AG09319 (cell line): ENCODE results near the gene RHEX.
"Not testable (repeated sequence)": the region's sequence is repeated elsewhere in the genome, so short reads cannot be mapped to it uniquely, and the experiment has no call there.

Source experiments
- DNase-seq: peaks from one replicate; pipeline ENCODE4 v3.0.0-alpha.2; 2010; ENCODE audit warnings: low read depth; ENCODE audit errors: extremely low read depth
- CTCF ChIP-seq: IDR thresholded peaks from 2 replicates; pipeline ENCODE4 v1.5.1; 2011; ENCODE audit warnings: low read depth, mild to moderate bottlenecking, inconsistent platforms, low read length, moderate library complexity

The RHEX gene

GRCh38 chr1:206058927-206059292 is 5.9 kb downstream of the RHEX start:
- no peak for DNase-seq
- no peak for TF ChIP-seq CTCF

- TF ChIP-seq CTCF = no peak
- DNase-seq = no peak
These were observed 6.5 kb downstream of the RHEX start for GRCh38 chr1:206059355-206059915.

GRCh38 chr1:206060844-206061243 is 7.9 kb downstream of the RHEX start:
- no peak for DNase-seq
- TF ChIP-seq CTCF = no peak

GRCh38 chr1:206062464-206062863 is 9.5 kb downstream of the RHEX start:
- no peak for TF ChIP-seq CTCF
- DNase-seq = no peak

- not testable (repeated sequence) for DNase-seq
These were observed 11.0 kb downstream of the RHEX start for GRCh38 chr1:206064001-206064400.

- DNase-seq = not testable (repeated sequence)
These were observed 11.5 kb downstream of the RHEX start for GRCh38 chr1:206064501-206064900.

GRCh38 chr1:206065547-206066145 is 12.7 kb downstream of the RHEX start:
- no peak for TF ChIP-seq CTCF
- DNase-seq = no peak

- no peak for DNase-seq
- TF ChIP-seq CTCF = no peak
These were observed 13.7 kb downstream of the RHEX start for GRCh38 chr1:206066479-206067171.
